ENCODE measurements around the gene FUT2. TPM values are rescaled to one million over a fixed set of nuclear protein-coding genes. Genes with fewer than 3 reads are reported as not detected.

FUT2 gene
- total RNA-seq, 6 experiments from 2014 or later = not detected

Other genes starting within 250 kb of the FUT2 start
- 10 to 100 TPM; 36.2 to 53.5 (median 41.7) TPM for gene GRWD1, start 250.0 kb upstream of the FUT2 start, total RNA-seq (2021; fragmentation: NEBNext Ultra II Directional; extraction: Animal tissue kit (Norgen Biotek cat#: 25700))
- under 1 TPM; 0.33 to 0.90 (median 0.51) TPM for gene KCNJ14, start 240.4 kb upstream of the FUT2 start, total RNA-seq (2021; fragmentation: NEBNext Ultra II Directional; extraction: Animal tissue kit (Norgen Biotek cat#: 25700))
- gene CYTH2, start 226.6 kb upstream of the FUT2 start, total RNA-seq (2021; fragmentation: NEBNext Ultra II Directional; extraction: Animal tissue kit (Norgen Biotek cat#: 25700)) = 10 to 100 TPM; 46.2 to 49.5 (median 47.1) TPM
- gene LMTK3, start 184.1 kb upstream of the FUT2 start, total RNA-seq (2021; fragmentation: NEBNext Ultra II Directional; extraction: Animal tissue kit (Norgen Biotek cat#: 25700)) = under 1 TPM; 0.21 to 0.88 (median 0.60) TPM
- gene SULT2B1, start 143.8 kb upstream of the FUT2 start, total RNA-seq (2021; fragmentation: NEBNext Ultra II Directional; extraction: Animal tissue kit (Norgen Biotek cat#: 25700)) = under 1 TPM in 1 of 6 experiments, not detected in 5; 0.33 TPM
- not detected for gene SPACA4, start 89.2 kb upstream of the FUT2 start, total RNA-seq (2021; fragmentation: NEBNext Ultra II Directional; extraction: Animal tissue kit (Norgen Biotek cat#: 25700))
- gene FAM83E, start 80.9 kb upstream of the FUT2 start, total RNA-seq (2021; fragmentation: NEBNext Ultra II Directional; extraction: Animal tissue kit (Norgen Biotek cat#: 25700)) = under 1 TPM; 0.23 to 0.99 (median 0.54) TPM
- 1,000 to 10,000 TPM; 1,359 to 1,448 (median 1,407) TPM for gene RPL18, start 76.8 kb upstream of the FUT2 start, total RNA-seq (2021; fragmentation: NEBNext Ultra II Directional; extraction: Animal tissue kit (Norgen Biotek cat#: 25700))
- 10 to 100 TPM; 20.1 to 34.0 (median 23.4) TPM for gene SPHK2, start 76.5 kb upstream of the FUT2 start, total RNA-seq (2021; fragmentation: NEBNext Ultra II Directional; extraction: Animal tissue kit (Norgen Biotek cat#: 25700))
- 1 to 10 TPM; 3.8 to 5.7 (median 4.4) TPM for gene DBP, start 58.6 kb upstream of the FUT2 start, total RNA-seq (2021; fragmentation: NEBNext Ultra II Directional; extraction: Animal tissue kit (Norgen Biotek cat#: 25700))
- gene CA11, start 49.8 kb upstream of the FUT2 start, total RNA-seq (2021; fragmentation: NEBNext Ultra II Directional; extraction: Animal tissue kit (Norgen Biotek cat#: 25700)) = 1 to 10 TPM in 4 of 6 experiments, under 1 TPM in 2; 0.53 to 2.5 (median 1.4) TPM
- under 1 TPM in 4 of 6 experiments, not detected in 2; 0.12 to 0.23 (median 0.18) TPM for gene NTN5, start 23.0 kb upstream of the FUT2 start, total RNA-seq (2021; fragmentation: NEBNext Ultra II Directional; extraction: Animal tissue kit (Norgen Biotek cat#: 25700))
- gene MAMSTR, start 23.8 kb downstream of the FUT2 start, total RNA-seq (2021; fragmentation: NEBNext Ultra II Directional; extraction: Animal tissue kit (Norgen Biotek cat#: 25700)) = 1 to 10 TPM; 2.7 to 4.5 (median 3.0) TPM
- under 1 TPM in 1 of 6 experiments, not detected in 5; 0.07 TPM for gene RASIP1, start 44.6 kb downstream of the FUT2 start, total RNA-seq (2021; fragmentation: NEBNext Ultra II Directional; extraction: Animal tissue kit (Norgen Biotek cat#: 25700))
- not detected for gene IZUMO1, start 50.9 kb downstream of the FUT2 start, total RNA-seq (2021; fragmentation: NEBNext Ultra II Directional; extraction: Animal tissue kit (Norgen Biotek cat#: 25700))
- gene FUT1, start 56.7 kb downstream of the FUT2 start, total RNA-seq (2021; fragmentation: NEBNext Ultra II Directional; extraction: Animal tissue kit (Norgen Biotek cat#: 25700)) = under 1 TPM in 3 of 6 experiments, not detected in 3; 0.05 to 0.06 (median 0.05) TPM
- not detected for gene FGF21, start 59.6 kb downstream of the FUT2 start, total RNA-seq (2021; fragmentation: NEBNext Ultra II Directional; extraction: Animal tissue kit (Norgen Biotek cat#: 25700))
- gene BCAT2, start 115.1 kb downstream of the FUT2 start, total RNA-seq (2021; fragmentation: NEBNext Ultra II Directional; extraction: Animal tissue kit (Norgen Biotek cat#: 25700)) = 10 to 100 TPM; 31.3 to 41.2 (median 34.0) TPM
- gene HSD17B14, start 140.5 kb downstream of the FUT2 start, total RNA-seq (2021; fragmentation: NEBNext Ultra II Directional; extraction: Animal tissue kit (Norgen Biotek cat#: 25700)) = 1 to 10 TPM; 2.9 to 10.0 (median 8.9) TPM
- gene PLEKHA4, start 172.6 kb downstream of the FUT2 start, total RNA-seq (2021; fragmentation: NEBNext Ultra II Directional; extraction: Animal tissue kit (Norgen Biotek cat#: 25700)) = 10 to 100 TPM in 4 of 6 experiments, 1 to 10 TPM in 2; 7.7 to 15.1 (median 13.2) TPM
- 10 to 100 TPM; 70.2 to 97.3 (median 89.6) TPM for gene PPP1R15A, start 176.4 kb downstream of the FUT2 start, total RNA-seq (2021; fragmentation: NEBNext Ultra II Directional; extraction: Animal tissue kit (Norgen Biotek cat#: 25700))
- under 1 TPM in 1 of 6 experiments, not detected in 5; 0.38 TPM for gene TULP2, start 202.8 kb downstream of the FUT2 start, total RNA-seq (2021; fragmentation: NEBNext Ultra II Directional; extraction: Animal tissue kit (Norgen Biotek cat#: 25700))
- gene NUCB1, start 204.3 kb downstream of the FUT2 start, total RNA-seq (2021; fragmentation: NEBNext Ultra II Directional; extraction: Animal tissue kit (Norgen Biotek cat#: 25700)) = 100 to 1,000 TPM; 129 to 160 (median 152) TPM
- not detected for gene DHDH, start 237.7 kb downstream of the FUT2 start, total RNA-seq (2021; fragmentation: NEBNext Ultra II Directional; extraction: Animal tissue kit (Norgen Biotek cat#: 25700))

Measured in HFFc6 (cell line).